ENCODE results near the gene RPS6KA1.
"Not testable (repeated sequence)": the region's sequence is repeated elsewhere in the genome, so short reads cannot be mapped to it uniquely, and the experiment has no call there.

RPS6KA1 gene

GRCh38 chr1:26554781-26555180 lies 25.2 kb downstream of the RPS6KA1 start:
- no peak for DNase-seq (ENCODE audit: low read depth)

GRCh38 chr1:26555550-26555981 lies 26.0 kb downstream of the RPS6KA1 start:
- no peak for DNase-seq (ENCODE audit: low read depth)

- no peak for DNase-seq (ENCODE audit: low read depth)
These were observed 26.6 kb downstream of the RPS6KA1 start for GRCh38 chr1:26556111-26556510.

DNA sequence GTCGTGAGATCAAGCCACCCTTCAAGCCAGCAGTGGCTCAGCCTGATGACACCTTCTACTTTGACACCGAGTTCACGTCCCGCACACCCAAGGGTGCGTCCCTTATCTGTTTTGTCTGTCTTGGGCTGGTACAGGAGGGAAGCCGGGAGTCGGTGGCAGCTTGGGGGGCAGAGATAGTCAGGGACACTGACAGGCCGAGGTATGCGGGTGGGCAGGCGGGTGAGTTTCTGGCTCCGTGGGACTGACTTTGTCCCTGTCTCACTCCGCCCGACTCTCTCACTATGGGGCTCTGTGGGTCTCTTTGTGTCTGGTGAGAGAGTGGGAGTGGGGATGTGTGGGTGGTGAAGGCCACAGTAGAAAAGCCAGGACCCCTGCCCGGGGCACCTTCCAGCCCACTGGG lies 27.4 kb downstream of the RPS6KA1 start:
- no peak for DNase-seq (ENCODE audit: low read depth)

DNA sequence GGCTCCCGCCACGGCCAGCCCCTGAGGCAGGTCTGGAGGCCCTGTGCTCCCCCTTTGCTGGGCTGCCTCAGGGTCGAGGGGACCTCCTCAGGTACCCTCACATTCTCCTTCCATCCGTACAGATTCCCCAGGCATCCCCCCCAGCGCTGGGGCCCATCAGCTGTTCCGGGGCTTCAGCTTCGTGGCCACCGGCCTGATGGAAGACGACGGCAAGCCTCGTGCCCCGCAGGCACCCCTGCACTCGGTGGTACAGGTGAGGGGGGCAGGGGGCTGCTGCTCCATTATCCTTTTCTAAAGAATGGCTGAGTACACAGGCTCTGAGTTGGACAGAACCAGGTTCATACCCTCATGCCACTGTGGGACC lies 29.1 kb downstream of the RPS6KA1 start:
- DNase-seq (ENCODE audit: low read depth), result no peak

DNA sequence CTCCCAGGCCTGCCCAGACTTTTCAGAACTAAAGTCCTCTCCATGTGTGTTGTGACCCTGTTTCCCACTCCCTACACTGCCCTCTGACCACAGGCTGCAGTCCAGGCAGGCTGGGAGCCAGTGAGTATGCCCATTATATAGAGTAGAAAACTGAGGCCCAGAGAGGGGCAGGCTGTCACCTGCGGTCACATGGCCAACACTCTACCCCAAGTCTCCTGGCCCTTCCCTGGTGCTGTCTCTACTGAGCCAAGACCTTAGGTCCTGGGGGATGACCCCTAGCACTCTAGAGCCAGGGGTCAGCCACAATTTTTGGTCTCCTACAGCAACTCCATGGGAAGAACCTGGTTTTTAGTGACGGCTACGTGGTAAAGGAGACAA lies 30.8 kb downstream of the RPS6KA1 start:
- no peak for DNase-seq (ENCODE audit: low read depth)

GRCh38 chr1:26570287-26570686 lies 40.7 kb downstream of the RPS6KA1 start:
- no peak for DNase-seq (ENCODE audit: low read depth)

GRCh38 chr1:26571381-26571780 lies 41.8 kb downstream of the RPS6KA1 start:
- no peak for DNase-seq (ENCODE audit: low read depth)

GRCh38 chr1:26574018-26574417 lies 44.5 kb downstream of the RPS6KA1 start:
- no peak for DNase-seq (ENCODE audit: low read depth)

GRCh38 chr1:26574719-26575251 lies 45.2 kb downstream of the RPS6KA1 start:
- DNase-seq (ENCODE audit: low read depth), result no peak

DNA sequence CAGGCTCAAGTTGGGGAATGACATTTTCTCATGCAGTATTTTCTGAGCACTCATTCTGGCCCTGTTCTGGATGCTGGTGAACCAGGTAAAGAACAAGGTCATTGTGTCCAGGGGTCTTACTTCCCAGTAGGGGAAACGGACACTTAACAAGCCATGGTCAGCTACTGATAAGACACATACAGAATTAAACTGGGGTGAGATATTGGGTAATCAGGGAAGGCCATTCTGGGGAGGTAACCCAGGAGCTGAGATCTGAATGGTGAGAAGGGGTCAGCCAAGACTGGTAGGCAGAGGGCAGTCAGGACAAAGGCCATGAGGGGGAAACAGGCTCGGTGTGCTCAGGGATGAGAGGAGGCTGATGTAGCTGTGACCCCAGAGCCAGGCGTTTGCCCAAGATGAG lies 45.8 kb downstream of the RPS6KA1 start:
- DNase-seq (ENCODE audit: low read depth), result no peak

DNA sequence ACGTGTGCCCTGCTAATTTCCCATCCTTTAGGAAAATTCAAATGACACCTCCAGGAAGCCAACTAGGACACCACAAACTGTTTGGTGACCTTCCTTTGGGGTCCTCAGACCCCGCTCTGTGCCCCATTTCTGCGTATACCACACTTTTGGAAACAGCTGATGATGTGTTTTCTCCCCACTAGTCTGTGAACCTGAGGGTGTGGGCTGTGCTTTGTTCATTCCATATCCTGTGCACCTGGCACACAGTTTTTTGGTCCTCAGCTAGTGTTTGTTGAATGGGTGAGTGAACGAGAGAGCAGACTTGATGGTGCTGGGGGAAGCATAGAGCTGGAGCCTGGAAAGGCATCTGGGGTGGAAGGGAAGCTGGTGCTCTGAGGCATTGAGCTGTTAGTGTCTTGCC lies 48.6 kb downstream of the RPS6KA1 start:
- DNase-seq (ENCODE audit: low read depth), result no peak

- DNase-seq (ENCODE audit: low read depth), result no peak
These were observed 50.1 kb downstream of the RPS6KA1 start for GRCh38 chr1:26579681-26580111.

- no peak for DNase-seq (ENCODE audit: low read depth)
These were observed 50.6 kb downstream of the RPS6KA1 start for GRCh38 chr1:26580116-26580515.

DNA sequence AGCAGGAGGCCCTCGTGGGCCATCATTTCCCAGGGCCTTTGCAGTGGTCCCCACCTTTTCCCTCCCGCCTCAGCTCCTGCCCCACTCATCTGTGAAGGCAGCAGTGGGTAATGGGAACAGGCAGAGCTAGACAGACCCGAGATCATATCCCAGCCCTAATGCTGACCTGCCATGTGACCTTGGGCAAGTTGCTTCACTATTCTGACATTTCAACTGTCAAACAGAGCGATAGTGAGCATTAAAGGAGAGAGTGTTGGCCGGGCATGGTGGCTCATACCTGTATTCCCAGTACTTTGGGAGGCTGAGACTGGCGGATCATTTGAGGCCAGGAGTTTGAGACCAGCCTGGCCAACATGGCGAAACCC lies 51.7 kb downstream of the RPS6KA1 start:
- no peak for DNase-seq (ENCODE audit: low read depth)

- no peak for DNase-seq (ENCODE audit: low read depth)
These were observed 52.7 kb downstream of the RPS6KA1 start for GRCh38 chr1:26582053-26582835.

DNA sequence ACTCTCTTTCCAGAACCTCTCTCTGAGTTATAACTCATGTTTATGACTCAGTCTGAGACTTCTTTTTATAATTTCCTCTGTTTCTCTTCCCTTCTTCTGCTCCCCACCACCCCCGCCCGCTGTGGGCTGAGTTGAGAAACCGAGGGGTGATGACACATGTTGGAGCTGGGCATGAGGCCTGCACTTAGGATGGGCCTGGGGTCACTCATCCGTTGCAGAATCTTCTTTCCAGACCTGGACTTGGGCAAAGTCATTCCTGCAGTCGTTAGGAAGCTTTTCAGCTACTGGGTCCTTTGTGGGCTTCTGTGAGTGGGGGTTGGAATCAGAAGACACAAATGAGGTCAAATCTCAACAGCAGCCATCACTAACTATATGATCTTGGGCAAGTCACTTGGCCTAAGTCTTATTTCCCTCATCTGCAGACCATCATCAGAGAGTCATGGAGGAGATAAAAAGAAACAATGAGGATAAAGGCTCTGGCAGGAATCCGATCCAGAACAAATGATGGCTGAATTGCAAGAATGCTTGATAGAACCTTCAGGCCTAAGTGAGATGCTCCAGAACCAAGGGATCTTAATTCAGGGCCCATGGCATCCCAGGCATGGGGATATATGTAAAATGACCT lies 53.4 kb downstream of the RPS6KA1 start:
- no peak for DNase-seq (ENCODE audit: low read depth)

GRCh38 chr1:26583646-26584485 lies 54.3 kb downstream of the RPS6KA1 start:
- no peak for DNase-seq (ENCODE audit: low read depth)

DNA sequence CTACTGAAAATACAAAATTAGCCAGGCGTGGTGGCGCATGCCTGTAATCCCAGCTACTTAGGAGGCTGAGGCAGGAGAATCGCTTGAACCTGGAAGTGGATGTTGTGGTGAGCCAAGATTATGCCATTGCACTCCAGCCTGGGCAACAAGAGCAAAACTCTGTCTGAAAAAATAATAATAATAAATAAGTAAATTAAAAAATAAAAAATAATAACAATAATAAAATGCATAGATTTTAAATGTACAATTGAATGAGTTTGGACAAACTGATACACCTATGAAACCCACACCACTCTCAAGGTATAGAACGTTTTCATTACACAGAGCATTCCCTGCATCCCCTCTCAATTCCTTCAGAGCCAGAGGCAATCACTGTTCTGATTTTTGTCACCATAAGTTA lies 55.0 kb downstream of the RPS6KA1 start:
- DNase-seq (ENCODE audit: low read depth), result not testable (repeated sequence)

- no peak for DNase-seq (ENCODE audit: low read depth)
These were observed 55.9 kb downstream of the RPS6KA1 start for GRCh38 chr1:26585471-26585870.

DNA sequence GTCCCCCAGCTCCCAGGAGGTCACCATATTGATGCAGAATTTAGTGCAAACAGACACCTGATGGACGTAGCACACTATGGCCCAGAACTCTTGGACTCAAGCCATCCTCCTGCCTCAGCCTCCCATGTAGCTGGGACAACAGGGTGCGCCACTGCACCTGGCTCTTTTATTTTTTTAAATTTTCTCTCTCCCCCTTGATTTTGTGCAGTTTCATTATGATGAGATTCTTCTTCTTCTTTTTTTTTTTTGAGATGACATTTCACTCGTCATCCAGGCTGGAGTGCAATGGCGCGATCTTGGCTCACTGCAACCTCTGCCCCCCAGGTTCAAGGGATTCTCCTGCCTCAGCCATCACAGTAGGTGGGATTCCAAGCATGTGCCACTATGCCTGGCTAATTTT lies 63.8 kb downstream of the RPS6KA1 start:
- no peak for DNase-seq (ENCODE audit: low read depth)

GRCh38 chr1:26594593-26594992 lies 65.0 kb downstream of the RPS6KA1 start:
- DNase-seq (ENCODE audit: low read depth), result not testable (repeated sequence)

- DNase-seq (ENCODE audit: low read depth), result no peak
These were observed 68.1 kb downstream of the RPS6KA1 start for GRCh38 chr1:26597629-26598039.

Data from non-pigmented ciliary epithelial cell (primary cell).